ENCODE results near the gene TIFAB.

DNA sequence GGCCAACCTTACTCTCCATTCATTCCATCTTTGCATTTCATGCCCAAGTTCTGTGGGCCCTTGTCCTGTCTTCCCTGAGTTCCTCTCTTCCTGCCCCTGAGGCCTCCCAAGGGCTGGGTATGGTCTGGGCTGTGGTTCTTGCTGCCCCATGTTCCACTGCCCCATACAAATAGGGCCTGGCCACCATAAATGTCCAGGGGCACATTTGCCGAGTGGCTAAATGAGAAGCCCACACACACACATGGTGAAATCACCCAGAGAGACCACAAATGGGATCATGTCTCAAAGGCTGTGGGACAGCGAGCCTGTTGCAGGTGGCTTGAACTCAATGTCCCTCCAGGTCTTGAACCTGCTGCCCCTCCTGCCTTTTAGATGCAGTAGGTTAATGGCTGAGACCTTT lies 1.2 kb downstream of the TIFAB start:
- TF ChIP-seq, protein P1, sequence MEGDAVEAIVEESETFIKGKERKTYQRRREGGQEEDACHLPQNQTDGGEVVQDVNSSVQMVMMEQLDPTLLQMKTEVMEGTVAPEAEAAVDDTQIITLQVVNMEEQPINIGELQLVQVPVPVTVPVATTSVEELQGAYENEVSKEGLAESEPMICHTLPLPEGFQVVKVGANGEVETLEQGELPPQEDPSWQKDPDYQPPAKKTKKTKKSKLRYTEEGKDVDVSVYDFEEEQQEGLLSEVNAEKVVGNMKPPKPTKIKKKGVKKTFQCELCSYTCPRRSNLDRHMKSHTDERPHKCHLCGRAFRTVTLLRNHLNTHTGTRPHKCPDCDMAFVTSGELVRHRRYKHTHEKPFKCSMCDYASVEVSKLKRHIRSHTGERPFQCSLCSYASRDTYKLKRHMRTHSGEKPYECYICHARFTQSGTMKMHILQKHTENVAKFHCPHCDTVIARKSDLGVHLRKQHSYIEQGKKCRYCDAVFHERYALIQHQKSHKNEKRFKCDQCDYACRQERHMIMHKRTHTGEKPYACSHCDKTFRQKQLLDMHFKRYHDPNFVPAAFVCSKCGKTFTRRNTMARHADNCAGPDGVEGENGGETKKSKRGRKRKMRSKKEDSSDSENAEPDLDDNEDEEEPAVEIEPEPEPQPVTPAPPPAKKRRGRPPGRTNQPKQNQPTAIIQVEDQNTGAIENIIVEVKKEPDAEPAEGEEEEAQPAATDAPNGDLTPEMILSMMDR (IDR thresholded peaks at IDR 0.05), result no peak
- no peak for TF ChIP-seq ZFX (IDR thresholded peaks at IDR 0.05; ENCODE audit: borderline replicate concordance)

All from 22Rv1 (cell line).